Islet of Langerhans (tissue), 1 donor: ENCODE data around the gene TIGAR.

Experiments used
- FAIRE-seq: peaks from one replicate; lab custom pipeline; 2011; peaks lifted over from hg19 to GRCh38; lab: Jason Lieb, UNC

TIGAR gene

GRCh38 chr12:4380332-4380731 is 59.3 kb downstream of the TIGAR start:
- no peak for FAIRE-seq

GRCh38 chr12:4383304-4383865 is 62.4 kb downstream of the TIGAR start:
- FAIRE-seq, result no peak

- FAIRE-seq, result no peak
These were observed 65.8 kb downstream of the TIGAR start for GRCh38 chr12:4386801-4387200.

GRCh38 chr12:4387607-4388006 is 66.6 kb downstream of the TIGAR start:
- no peak for FAIRE-seq

- FAIRE-seq, result no peak
These were observed 67.0 kb downstream of the TIGAR start for GRCh38 chr12:4388032-4388431.

- no peak for FAIRE-seq
These were observed 67.6 kb downstream of the TIGAR start for GRCh38 chr12:4388662-4389061.

GRCh38 chr12:4392223-4392742 is 71.3 kb downstream of the TIGAR start:
- FAIRE-seq, result no peak

GRCh38 chr12:4393211-4393610 is 72.2 kb downstream of the TIGAR start:
- no peak for FAIRE-seq

- FAIRE-seq, result no peak
These were observed 74.8 kb downstream of the TIGAR start for GRCh38 chr12:4395818-4396217.

GRCh38 chr12:4401117-4401516 is 80.1 kb downstream of the TIGAR start:
- FAIRE-seq, result no peak

GRCh38 chr12:4402996-4403395 is 82.0 kb downstream of the TIGAR start:
- FAIRE-seq, result no peak
